Panc1 (cell line): Measurements from ENCODE around the gene ALK. TPM values are rescaled to one million over a fixed set of nuclear protein-coding genes. Genes with fewer than 3 reads are reported as not detected.

Experiments used
- ATAC-seq: fragments of 200-7000 bp; cut with Tn5 transposase; 2 replicates; pipeline ENCODE4 v1.9.1; 2020; ENCODE audit warnings: mild to moderate bottlenecking, moderate library complexity
- BruUV-seq: library from RNA; stranded (reverse); fragments of 400-500 nt; replicated peaks from 2 replicates; lab custom pipeline; 2021; lab: Mats Ljungman, UMichigan
- CTCF ChIA-PET: fragments of 300-600 bp; sonication (Branson Sonifier 250); formaldehyde crosslinking; loops from one replicate; lab custom pipeline; 2022; ENCODE audit warnings: antibody characterized with exemption; lab: Charles Lee
- POLR2A ChIA-PET: fragments of 300-600 bp; sonication (Branson Sonifier 250); formaldehyde crosslinking; loops from one replicate; lab custom pipeline; 2022; ENCODE audit warnings: antibody characterized with exemption; lab: Charles Lee
- DNase-seq: peaks from one replicate; pipeline ENCODE4 v3.0.0-alpha.2; 2010; ENCODE audit warnings: low read depth, low spot score
- H3K27ac ChIP-seq: 2 replicates; pipeline ENCODE4 v1.5.1; 2011; ENCODE audit warnings: mild to moderate bottlenecking, low read length, inconsistent platforms
- H3K27me3 ChIP-seq: fragments of 200-500 bp; sonication (Bioruptor generic); 2 replicates; pipeline ENCODE4 v1.6.0; 2014; ENCODE audit warnings: low read length, inconsistent platforms; ENCODE audit not compliant: control insufficient read depth, insufficient read depth
- H3K36me3 ChIP-seq: fragments of 200-500 bp; sonication (Bioruptor generic); 2 replicates; pipeline ENCODE4 v1.5.1; 2014; ENCODE audit warnings: inconsistent platforms, mild to moderate bottlenecking, low read length, moderate library complexity; ENCODE audit not compliant: control insufficient read depth, insufficient read depth
- H3K4me1 ChIP-seq: 2 replicates; pipeline ENCODE4 v1.5.1; 2011; ENCODE audit warnings: inconsistent platforms, mild to moderate bottlenecking, low read length, moderate library complexity; ENCODE audit not compliant: control insufficient read depth, insufficient read depth
- H3K4me3 ChIP-seq, 2 experiments: 2 replicates each; pipeline ENCODE4 v1.5.1; 2011 to 2012; ENCODE audit warnings: low read depth in 2 of 2, low read length in 2 of 2, mild to moderate bottlenecking in 2 of 2, inconsistent platforms in 1 of 2, moderate library complexity in 1 of 2
- H3K9me3 ChIP-seq: fragments of 200-500 bp; sonication (Bioruptor generic); 2 replicates; pipeline ENCODE4 v1.5.1; 2014; ENCODE audit warnings: low read depth, mild to moderate bottlenecking, inconsistent platforms, low read length, moderate library complexity; ENCODE audit not compliant: control insufficient read depth, insufficient read depth
- POLR2AphosphoS5 ChIP-seq: IDR thresholded peaks from 2 replicates; pipeline ENCODE4 v1.6.1; 2012; ENCODE audit warnings: mild to moderate bottlenecking, low read depth, low read length, moderate library complexity
- SIN3A ChIP-seq: IDR thresholded peaks from 2 replicates; pipeline ENCODE4 v1.6.1; 2012; ENCODE audit warnings: low read depth, mild to moderate bottlenecking, low read length, moderate library complexity, borderline replicate concordance; ENCODE audit not compliant: insufficient read depth
- TCF7L2 ChIP-seq: IDR thresholded peaks from 2 replicates; pipeline ENCODE4 v1.6.1; 2011; ENCODE audit warnings: mild to moderate bottlenecking, low read depth, low read length, inconsistent platforms
- in situ Hi-C: cut with HindIII; loops from 2 replicates; pipeline ENCODE4 v1.10.0; 2016; ENCODE audit warnings: low sequenced_read_pairs, low pct_unique_long_range_greater_than_20kb
- intact Hi-C: fragments of 100-400 bp; cut with micrococcal nuclease; formaldehyde crosslinking; loops from one replicate; pipeline ENCODE4 v1.10.0; 2022; ENCODE audit not compliant: unreplicated experiment
- total RNA-seq: library from RNA; stranded (reverse); gene quantifications from one replicate; pipeline ENCODE4 v1.2.1, GENCODE V29; 2021; ENCODE audit not compliant: unreplicated experiment
- TF ChIP-seq, protein P1 (sequence below): fragments of 450-650 bp; IDR thresholded peaks from 2 replicates; pipeline ENCODE4 v1.5.1; 2017; ENCODE audit warnings: mild to moderate bottlenecking
- TF ChIP-seq, protein P2 (sequence below), 2 experiments: IDR thresholded peaks; 2 replicates each; pipeline ENCODE4 v1.6.1; 2011 to 2012; ENCODE audit warnings: low read depth in 2 of 2, control low read depth in 1 of 2, low read length in 1 of 2, mild to moderate bottlenecking in 1 of 2, moderate library complexity in 1 of 2; ENCODE audit not compliant: insufficient read depth in 1 of 2

Gene ALK
- total RNA-seq, 1 experiment from 2014 or later = not detected

DNA sequence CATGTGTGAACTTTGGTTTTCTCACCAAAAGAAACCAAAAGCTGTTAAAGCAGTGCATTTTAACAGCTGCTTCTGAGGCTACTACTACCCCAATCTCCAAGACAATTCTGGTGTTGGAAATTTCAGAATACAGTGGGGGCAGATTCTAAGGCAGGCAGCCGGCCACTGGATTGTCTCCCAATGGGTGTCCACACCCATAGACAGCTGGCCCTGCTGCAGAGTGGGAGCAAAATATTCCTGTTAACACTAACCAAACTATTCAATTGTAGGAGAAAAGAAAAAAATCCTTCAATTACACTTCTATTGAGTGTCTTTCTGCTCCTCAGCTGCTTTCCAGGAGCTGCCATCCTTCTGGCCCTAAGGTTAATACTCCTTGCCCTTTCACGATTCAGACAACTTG, 223.7 kb downstream of the ALK start:
- no peak for TF ChIP-seq SIN3A
- TF ChIP-seq, protein P1, sequence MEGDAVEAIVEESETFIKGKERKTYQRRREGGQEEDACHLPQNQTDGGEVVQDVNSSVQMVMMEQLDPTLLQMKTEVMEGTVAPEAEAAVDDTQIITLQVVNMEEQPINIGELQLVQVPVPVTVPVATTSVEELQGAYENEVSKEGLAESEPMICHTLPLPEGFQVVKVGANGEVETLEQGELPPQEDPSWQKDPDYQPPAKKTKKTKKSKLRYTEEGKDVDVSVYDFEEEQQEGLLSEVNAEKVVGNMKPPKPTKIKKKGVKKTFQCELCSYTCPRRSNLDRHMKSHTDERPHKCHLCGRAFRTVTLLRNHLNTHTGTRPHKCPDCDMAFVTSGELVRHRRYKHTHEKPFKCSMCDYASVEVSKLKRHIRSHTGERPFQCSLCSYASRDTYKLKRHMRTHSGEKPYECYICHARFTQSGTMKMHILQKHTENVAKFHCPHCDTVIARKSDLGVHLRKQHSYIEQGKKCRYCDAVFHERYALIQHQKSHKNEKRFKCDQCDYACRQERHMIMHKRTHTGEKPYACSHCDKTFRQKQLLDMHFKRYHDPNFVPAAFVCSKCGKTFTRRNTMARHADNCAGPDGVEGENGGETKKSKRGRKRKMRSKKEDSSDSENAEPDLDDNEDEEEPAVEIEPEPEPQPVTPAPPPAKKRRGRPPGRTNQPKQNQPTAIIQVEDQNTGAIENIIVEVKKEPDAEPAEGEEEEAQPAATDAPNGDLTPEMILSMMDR = no peak
- TF ChIP-seq, protein P2, sequence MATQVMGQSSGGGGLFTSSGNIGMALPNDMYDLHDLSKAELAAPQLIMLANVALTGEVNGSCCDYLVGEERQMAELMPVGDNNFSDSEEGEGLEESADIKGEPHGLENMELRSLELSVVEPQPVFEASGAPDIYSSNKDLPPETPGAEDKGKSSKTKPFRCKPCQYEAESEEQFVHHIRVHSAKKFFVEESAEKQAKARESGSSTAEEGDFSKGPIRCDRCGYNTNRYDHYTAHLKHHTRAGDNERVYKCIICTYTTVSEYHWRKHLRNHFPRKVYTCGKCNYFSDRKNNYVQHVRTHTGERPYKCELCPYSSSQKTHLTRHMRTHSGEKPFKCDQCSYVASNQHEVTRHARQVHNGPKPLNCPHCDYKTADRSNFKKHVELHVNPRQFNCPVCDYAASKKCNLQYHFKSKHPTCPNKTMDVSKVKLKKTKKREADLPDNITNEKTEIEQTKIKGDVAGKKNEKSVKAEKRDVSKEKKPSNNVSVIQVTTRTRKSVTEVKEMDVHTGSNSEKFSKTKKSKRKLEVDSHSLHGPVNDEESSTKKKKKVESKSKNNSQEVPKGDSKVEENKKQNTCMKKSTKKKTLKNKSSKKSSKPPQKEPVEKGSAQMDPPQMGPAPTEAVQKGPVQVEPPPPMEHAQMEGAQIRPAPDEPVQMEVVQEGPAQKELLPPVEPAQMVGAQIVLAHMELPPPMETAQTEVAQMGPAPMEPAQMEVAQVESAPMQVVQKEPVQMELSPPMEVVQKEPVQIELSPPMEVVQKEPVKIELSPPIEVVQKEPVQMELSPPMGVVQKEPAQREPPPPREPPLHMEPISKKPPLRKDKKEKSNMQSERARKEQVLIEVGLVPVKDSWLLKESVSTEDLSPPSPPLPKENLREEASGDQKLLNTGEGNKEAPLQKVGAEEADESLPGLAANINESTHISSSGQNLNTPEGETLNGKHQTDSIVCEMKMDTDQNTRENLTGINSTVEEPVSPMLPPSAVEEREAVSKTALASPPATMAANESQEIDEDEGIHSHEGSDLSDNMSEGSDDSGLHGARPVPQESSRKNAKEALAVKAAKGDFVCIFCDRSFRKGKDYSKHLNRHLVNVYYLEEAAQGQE (IDR thresholded peaks at IDR 0.05; ENCODE audit: insufficient read depth in 1 of 2, low read depth in 2 of 2, low read length in 1 of 2) = no peak
- no peak for TF ChIP-seq TCF7L2
- TF ChIP-seq POLR2AphosphoS5 = no peak
- intact Hi-C loops = no loop called here
- no peaks in the 10 kb centered on the region for H3K9me3 ChIP-seq
- POLR2A ChIA-PET = no interaction called here
- DNase-seq = no peak
- BruUV-seq = no TSS peak
- ATAC-seq = no peak
- H3K4me3 ChIP-seq = no peak overlapping the region
- in situ Hi-C loops = no loop called here
- H3K27me3 ChIP-seq = no peaks in the 10 kb centered on the region
- no peaks in the 10 kb centered on the region for H3K4me1 ChIP-seq
- H3K36me3 ChIP-seq = no peaks in the 10 kb centered on the region
- CTCF ChIA-PET = no interaction called here
- no peak overlapping the region for H3K27ac ChIP-seq

DNA sequence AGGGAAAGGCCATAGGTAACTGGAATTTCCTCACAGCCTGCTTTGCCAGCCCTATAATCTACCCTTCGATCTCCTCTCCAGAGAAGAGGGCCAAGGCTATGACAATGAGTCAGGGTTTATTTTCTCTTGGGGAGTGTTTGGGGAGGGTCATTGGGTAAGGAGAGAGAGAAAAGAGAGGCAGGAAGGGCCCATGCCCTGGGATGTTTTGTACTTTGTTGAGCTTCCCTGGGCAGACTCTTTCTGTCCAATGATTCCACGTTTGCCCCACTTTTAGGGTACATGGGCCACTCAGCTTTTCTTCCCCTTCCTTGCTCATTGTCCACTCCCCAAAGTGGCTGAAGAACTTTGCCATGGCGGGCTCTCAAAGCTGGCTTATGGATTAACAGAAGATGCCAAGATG, 224.2 kb downstream of the ALK start:
- TF ChIP-seq TCF7L2 = no peak
- TF ChIP-seq, protein P2 (IDR thresholded peaks at IDR 0.05; ENCODE audit: insufficient read depth in 1 of 2, low read depth in 2 of 2, low read length in 1 of 2) = no peak
- TF ChIP-seq, protein P1 = no peak
- no peak for TF ChIP-seq POLR2AphosphoS5
- TF ChIP-seq SIN3A = no peak
- Histone ChIP-seq H3K27me3 (no peaks in the 10 kb centered on the region), H3K9me3 (no peaks in the 10 kb centered on the region), H3K27ac (no peak overlapping the region), H3K4me1 (no peaks in the 10 kb centered on the region), H3K4me3 (no peak overlapping the region), H3K36me3 (no peaks in the 10 kb centered on the region)
- no TSS peak for BruUV-seq
- in situ Hi-C loops = no loop called here
- intact Hi-C loops = no loop called here
- CTCF ChIA-PET = no interaction called here
- DNase-seq = no peak
- no peak for ATAC-seq
- POLR2A ChIA-PET = no interaction called here
